Psoas muscle (tissue), 8 donors: Measurements from ENCODE around the gene CNTRL. TPM values are rescaled to one million over a fixed set of nuclear protein-coding genes. Genes with fewer than 3 reads are reported as not detected.

Experiments
- ATAC-seq, 4 donors: fragments of 200-7000 bp; cut with Tn5 transposase; one replicate each; pipeline ENCODE4 v1.9.1; 2020; ENCODE audit warnings: moderate library complexity in 3 of 4, mild to moderate bottlenecking in 2 of 4
- DNase-seq, 2 donors: peaks; one replicate each; pipeline ENCODE4 v3.0.0-alpha.2; 2020
- H3K27ac ChIP-seq: fragments of 200-600 bp; one replicate; pipeline ENCODE4 v1.8.0; 2022
- H3K27me3 ChIP-seq, 3 donors: fragments of 200-600 bp in 1 of 3; one replicate each; pipeline versions ENCODE4 v1.6.1 to v1.8.0; 2013 to 2022; ENCODE audit warnings: low read length in 2 of 3, mild to moderate bottlenecking in 2 of 3, moderate library complexity in 1 of 3; ENCODE audit not compliant: insufficient read depth in 3 of 3
- H3K36me3 ChIP-seq, 2 donors: fragments of 200-600 bp in 1 of 2; one replicate each; pipeline versions ENCODE4 v1.6.1 to v1.8.0; 2013 to 2022; ENCODE audit warnings: low read depth in 1 of 2, mild to moderate bottlenecking in 1 of 2, moderate library complexity in 1 of 2; ENCODE audit not compliant: insufficient read depth in 1 of 2
- H3K4me1 ChIP-seq: fragments of 200-600 bp; one replicate; pipeline ENCODE4 v1.8.0; 2022
- H3K4me3 ChIP-seq: fragments of 200-600 bp; one replicate; pipeline ENCODE4 v1.8.0; 2022; ENCODE audit warnings: mild to moderate bottlenecking
- H3K9me3 ChIP-seq: fragments of 200-600 bp; one replicate; pipeline ENCODE4 v1.8.0; 2022
- CTCF ChIP-seq: fragments of 200-600 bp; IDR thresholded peaks from one replicate; pipeline ENCODE4 v1.8.0; 2022; ENCODE audit warnings: antibody characterized with exemption
- WGBS, 3 donors: extraction: QIAGEN DNeasy Blood & Tissue Kit; methylation state at CpG; one replicate each; pipeline versions ENCODE4 v1.1.6 to v1.1.7; 2013; 5-methylcytosine and 5-hydroxymethylcytosine counted together
- intact Hi-C, 2 donors: fragments of 100-400 bp; cut with DNase I; formaldehyde crosslinking; loops; one replicate each; pipeline versions ENCODE4 v1.11.0 to v1.14.2; 2022
- polyA plus RNA-seq, 3 donors: library from polyadenylated mRNA; stranded (reverse); fragments of 200-250 nt; gene quantifications; one replicate each; pipeline ENCODE4 v1.2.3, GENCODE V29; 2013
- total RNA-seq, 4 donors: library from RNA; stranded (reverse); fragmentation: NEBNext Ultra II Directional in 2 of 4; extraction: Animal tissue kit (Norgen Biotek cat#: 25700) in 2 of 4; gene quantifications; one replicate each; pipeline versions ENCODE4 v1.2.1 to v1.2.4, GENCODE V29; 2021 to 2023
- donor health status: healthy with polysubstance abuse.
- donor health status: DM: no; HTN: no; CAD: no; lungs with moderate emphysema.
- donor health status: Bipolar disorder and iron deficiency.
- donor health status: healthy.
- donor health status: DM: yes; HTN: yes; CAD: no.
- donor health status: DM: no; HTN: no; CAD: no.
- donor health status: DM: no; HTN: no; CAD: no.
- donor health status: DM: yes; HTN: yes; CAD: no.

CNTRL gene
- total and polyA plus RNA-seq, 7 donors = 1.00 to 2.4 (median 1.3) TPM

- Histone ChIP-seq H3K27ac (no peak overlapping the region), H3K4me3 (no peak overlapping the region), H3K9me3 (no peaks in the 10 kb centered on the region), H3K27me3 (peaks cover 0 to 2% (median 0%) of the 10 kb centered on the region in 3 donors), H3K36me3 (no peaks in the 10 kb centered on the region), H3K4me1 (no peaks in the 10 kb centered on the region)
- WGBS, 3 donors = 78 to 85% (median 83%) methylated on average over 2 of the region's 2 CpGs
- ATAC-seq = no peak
- no peak for TF ChIP-seq CTCF
- intact Hi-C loops = no loop called here
- DNase-seq = no peak
Observed at GRCh38 chr9:121226175-121226574, 151.4 kb downstream of the CNTRL start.

Other genes with a start within 250 kb of the CNTRL start
- gene PSMD5, start 232.0 kb upstream of the CNTRL start, total RNA-seq = 10 to 100 TPM in 3 of 4 donors, 1 to 10 TPM in 1; 7.6 to 15.7 (median 15.0) TPM
- gene PSMD5, start 232.0 kb upstream of the CNTRL start, polyA plus RNA-seq = 1 to 10 TPM; 6.2 to 8.9 (median 8.9) TPM
- gene PHF19, start 197.8 kb upstream of the CNTRL start, total RNA-seq = 10 to 100 TPM in 2 of 4 donors, 1 to 10 TPM in 2; 6.8 to 14.8 (median 9.8) TPM
- gene PHF19, start 197.8 kb upstream of the CNTRL start, polyA plus RNA-seq = 10 to 100 TPM in 2 of 3 donors, 1 to 10 TPM in 1; 8.2 to 12.3 (median 12.2) TPM
- 1 to 10 TPM in 2 of 4 donors, under 1 TPM in 2; 0.73 to 2.0 (median 0.99) TPM for gene TRAF1, start 148.2 kb upstream of the CNTRL start, total RNA-seq
- 1 to 10 TPM in 1 of 3 donors, under 1 TPM in 2; 0.55 to 1.3 (median 0.95) TPM for gene TRAF1, start 148.2 kb upstream of the CNTRL start, polyA plus RNA-seq
- 1 to 10 TPM in 1 of 4 donors, under 1 TPM in 3; 0.22 to 1.1 (median 0.49) TPM for gene C5, start 24.7 kb upstream of the CNTRL start, total RNA-seq
- gene C5, start 24.7 kb upstream of the CNTRL start, polyA plus RNA-seq = under 1 TPM; 0.13 to 0.52 (median 0.26) TPM
- 10 to 100 TPM; 43.6 to 51.5 (median 44.5) TPM for gene RAB14, start 126.9 kb downstream of the CNTRL start, total RNA-seq
- gene RAB14, start 126.9 kb downstream of the CNTRL start, polyA plus RNA-seq = 10 to 100 TPM; 17.6 to 34.7 (median 32.1) TPM
- 100 to 1,000 TPM; 140 to 490 (median 211) TPM for gene GSN, start 193.2 kb downstream of the CNTRL start, total RNA-seq
- gene GSN, start 193.2 kb downstream of the CNTRL start, polyA plus RNA-seq = 100 to 1,000 TPM; 199 to 225 (median 208) TPM